Coronary artery (tissue), 2 donors: ENCODE measurements around the gene SEPTIN1.
A peak's percentile ranks its signal among the peaks of the same experiment; 100 is the strongest.

ENCODE experiments used
- DNase-seq: peaks from one replicate; pipeline ENCODE4 v3.0.0-alpha.2; 2017; ENCODE audit warnings: low spot score
- H3K27ac ChIP-seq, 2 donors: fragments of 200-600 bp; sonication (generic); one replicate each; pipeline ENCODE4 v1.5.1; 2016 to 2019
- H3K4me3 ChIP-seq: fragments of 200-600 bp; sonication (generic); 2 replicates; pipeline ENCODE4 v1.5.1; 2016; ENCODE audit warnings: mild to moderate bottlenecking, moderate library complexity
- CTCF ChIP-seq: fragments of 200-600 bp; sonication (generic); IDR thresholded peaks from one replicate; pipeline ENCODE4 v1.5.1; 2019; ENCODE audit warnings: antibody characterized with exemption

Gene SEPTIN1

DNA sequence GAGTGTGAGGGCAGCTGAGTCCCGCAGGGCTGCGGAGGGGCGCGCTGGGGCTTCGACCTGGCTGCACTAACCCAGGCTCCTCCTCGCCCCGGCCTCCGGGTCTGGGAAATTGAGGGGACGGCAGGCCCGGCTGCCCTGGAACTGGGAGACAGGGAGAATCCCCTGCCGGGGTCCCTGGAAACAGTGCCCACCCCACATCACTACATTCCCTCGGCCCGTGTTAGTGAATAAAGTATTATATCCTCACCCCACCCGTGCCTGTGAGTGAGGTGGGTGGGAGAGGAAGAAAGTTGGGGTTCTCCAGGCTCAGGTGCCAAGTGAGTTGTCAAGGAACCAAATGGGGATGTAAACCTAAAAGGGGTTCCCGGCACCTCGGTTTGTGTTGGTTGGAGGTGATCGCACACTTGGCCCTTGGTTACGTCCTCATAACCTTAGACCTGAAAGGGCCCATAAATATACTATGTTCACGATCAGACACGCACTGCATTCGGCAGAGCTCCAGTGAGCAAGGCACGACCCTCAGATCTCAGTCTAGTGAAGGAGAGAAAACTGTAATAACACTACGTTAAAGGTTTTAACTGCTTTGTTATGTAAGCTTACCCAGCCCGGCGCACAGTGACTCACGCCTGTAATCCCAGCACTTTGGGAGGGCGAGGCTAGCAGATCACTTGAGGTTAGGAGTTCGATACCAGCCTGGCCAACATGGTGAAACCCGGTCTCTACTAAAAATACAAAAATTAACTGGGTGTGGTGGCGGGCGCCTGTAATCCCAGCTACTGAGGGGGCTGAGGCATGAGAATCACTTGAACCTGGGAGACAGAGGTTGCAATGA lies 36.2 kb upstream of the SEPTIN1 start:
- Histone ChIP-seq H3K4me3 (peak overlapping the region; percentile 70), H3K27ac (peak overlapping the region; percentile 60 to 82)
- DNase-seq, result no peak
- TF ChIP-seq CTCF, result no peak

- Histone ChIP-seq H3K4me3 (peak overlapping the region; percentile 70), H3K27ac (peak overlapping the region; percentile 60 to 82)
- TF ChIP-seq CTCF, result no peak
- no peak for DNase-seq
These were observed 35.4 kb upstream of the SEPTIN1 start for GRCh38 chr16:30417529-30418349.

DNA sequence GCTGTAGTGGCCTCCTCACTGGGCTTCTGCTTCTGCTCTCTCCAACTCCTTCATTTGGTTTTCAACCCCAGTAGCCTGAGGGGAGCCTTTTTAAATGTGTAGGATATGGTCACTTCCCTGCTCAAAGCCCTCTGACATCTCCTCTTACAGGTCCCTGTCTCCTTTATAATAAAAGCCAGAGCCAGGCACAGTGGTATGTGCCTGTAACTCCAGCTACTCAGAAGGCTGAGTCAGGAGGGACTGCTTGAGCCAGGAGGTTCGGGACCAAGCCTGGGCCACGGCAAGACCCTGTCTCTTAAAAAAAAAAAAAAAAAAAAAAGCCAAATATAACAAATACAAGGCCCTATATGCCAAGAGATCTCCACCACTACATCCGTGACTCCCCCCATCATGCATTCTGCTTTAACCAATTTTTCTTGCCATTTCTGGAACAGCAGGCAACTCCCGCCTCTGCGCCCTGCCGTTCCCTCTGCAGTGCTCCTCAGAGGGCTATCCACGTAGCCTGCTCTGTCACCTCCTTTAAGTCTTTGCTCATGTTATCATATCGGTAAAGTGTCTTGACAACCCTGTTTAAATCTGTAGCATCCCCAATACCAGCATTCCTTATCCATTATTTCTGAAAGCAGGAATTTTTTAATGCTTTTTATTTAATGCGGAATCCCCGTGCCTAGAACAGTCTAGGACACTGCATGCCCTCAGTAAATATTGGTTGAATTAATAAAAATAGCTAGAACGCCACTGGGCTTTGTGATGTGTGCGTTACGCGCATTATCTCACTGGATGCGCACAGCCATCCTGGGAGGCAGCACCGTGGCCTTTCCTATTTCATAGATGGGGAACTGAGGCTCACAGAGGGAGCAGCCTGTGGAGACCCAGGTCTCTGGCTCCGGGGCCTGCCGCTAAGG lies 34.5 kb upstream of the SEPTIN1 start:
- Histone ChIP-seq H3K27ac (peak overlapping the region in 1 of 2 donors; percentile 82), H3K4me3 (peak overlapping the region; percentile 70)
- DNase-seq, result no peak
- TF ChIP-seq CTCF, result no peak

DNA sequence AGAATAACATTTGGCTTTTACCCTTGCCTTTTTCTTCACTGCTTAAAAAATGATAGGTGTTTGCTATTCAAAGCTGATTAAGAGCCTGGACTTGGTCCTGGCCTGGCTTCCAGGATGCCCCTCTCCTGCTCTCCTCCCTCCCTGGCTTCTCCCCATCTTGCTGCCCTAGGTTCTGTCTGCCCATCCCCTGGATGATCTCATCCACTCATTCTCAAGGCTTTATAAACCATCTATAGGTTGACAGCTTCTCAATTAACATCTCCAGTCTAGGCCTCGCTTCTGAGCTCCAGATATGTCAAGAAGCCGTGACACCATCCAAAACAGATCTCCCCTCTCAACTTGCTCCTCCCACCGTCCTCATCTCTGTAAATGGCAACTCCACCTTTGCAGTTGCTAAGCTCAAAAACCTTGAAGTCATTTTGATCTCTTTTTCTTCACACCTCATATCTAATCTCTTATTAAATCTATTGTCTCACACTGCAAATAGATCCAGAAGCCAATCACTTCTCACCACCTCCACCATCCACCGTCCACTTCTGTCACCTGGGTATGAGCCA lies 33.8 kb upstream of the SEPTIN1 start:
- Histone ChIP-seq H3K4me3 (no peak overlapping the region), H3K27ac (no peak overlapping the region)
- DNase-seq, result no peak
- TF ChIP-seq CTCF, result no peak

- no peak for TF ChIP-seq CTCF
- no peak for DNase-seq
- Histone ChIP-seq H3K4me3 (no peak overlapping the region), H3K27ac (no peak overlapping the region)
These were observed 31.8 kb upstream of the SEPTIN1 start for GRCh38 chr16:30414159-30414558.

DNA sequence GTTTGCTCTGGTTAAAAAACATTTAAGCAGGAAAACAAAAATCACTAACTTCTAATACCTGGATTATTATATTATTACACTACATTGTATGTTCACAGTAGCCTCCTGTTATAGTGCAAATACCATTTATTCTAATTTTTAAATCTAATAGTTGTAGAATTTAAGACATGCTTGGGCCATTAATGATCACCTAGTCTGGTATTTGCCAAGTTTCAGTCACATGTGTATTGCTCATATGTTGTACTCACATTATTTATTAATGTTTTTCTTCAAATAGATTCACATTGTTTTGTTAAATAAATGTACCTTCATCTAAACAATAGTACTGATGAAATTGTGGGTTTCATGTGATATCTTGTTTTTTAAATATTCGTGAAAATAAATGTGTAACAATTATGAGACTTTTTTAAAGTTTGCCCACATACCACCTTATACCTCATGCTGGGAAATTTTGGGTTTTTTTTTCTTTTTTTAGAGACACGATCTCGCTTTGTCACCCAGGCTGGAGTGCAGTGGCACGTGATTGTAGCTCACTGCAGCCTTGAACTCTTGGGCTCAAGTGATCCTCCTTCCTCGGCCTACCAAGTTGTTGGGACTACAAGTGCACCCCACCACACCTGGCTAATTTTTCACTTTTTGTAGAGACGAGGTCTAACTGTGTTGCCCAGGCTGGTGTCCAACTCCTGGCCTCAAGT lies 30.9 kb upstream of the SEPTIN1 start:
- TF ChIP-seq CTCF, result no peak
- Histone ChIP-seq H3K4me3 (no peak overlapping the region), H3K27ac (no peak overlapping the region)
- no peak for DNase-seq
